UCSD-AML1 (cell line): Measurements from ENCODE around the gene ZSCAN2.

Experiments used
- DNase-seq: peaks from one replicate; lab custom pipeline; 2025; ENCODE audit not compliant: unreplicated experiment; lab: John Stamatoyannopoulos, UW

Gene ZSCAN2

GRCh38 chr15:84668221-84668982 is 67.6 kb downstream of the ZSCAN2 start:
- DNase-seq = no peak

- no peak for DNase-seq
Measured at GRCh38 chr15:84669726-84670125, 68.9 kb downstream of the ZSCAN2 start.

DNA sequence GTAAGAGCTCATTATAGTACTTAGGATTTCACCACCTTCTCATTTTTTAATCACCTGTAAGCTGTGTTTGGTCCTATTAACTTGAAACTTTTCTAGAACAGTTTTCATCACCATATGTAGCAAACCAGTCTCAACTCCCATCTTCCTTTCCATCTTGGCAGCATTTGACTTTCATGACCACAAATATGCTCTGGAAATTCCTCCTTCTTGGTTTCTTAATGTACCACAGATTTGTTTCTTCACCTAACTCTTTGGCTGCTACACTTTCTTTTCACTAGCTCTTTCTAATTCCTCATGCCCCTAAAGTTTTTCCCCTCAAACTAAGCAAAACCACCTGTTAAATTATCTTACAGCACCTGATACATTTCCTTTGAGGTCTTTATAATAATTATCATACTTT is 70.4 kb downstream of the ZSCAN2 start:
- DNase-seq = no peak
